HepG2 (cell line): ENCODE measurements around the gene ABCG2. TPM values are rescaled to one million over a fixed set of nuclear protein-coding genes. Genes with fewer than 3 reads are reported as not detected.

Experiments used
- ATAC-seq: fragments of 200-7000 bp; cut with Tn5 transposase; 3 replicates; pipeline ENCODE4 v1.9.1; 2020; ENCODE audit warnings: mild to moderate bottlenecking, moderate library complexity
- BruUV-seq: library from RNA; stranded (reverse); fragments of 400-500 nt; replicated peaks from 2 replicates; lab custom pipeline; 2021; lab: Mats Ljungman, UMichigan
- CTCF ChIA-PET: fragments of 300-600 bp; formaldehyde crosslinking; extraction: SDS; loops from one replicate; lab custom pipeline; 2021; ENCODE audit warnings: low total read pairs, inconsistent platforms, low intra/inter-chr PET ratio; lab: Yijun Ruan, JAX
- POLR2A ChIA-PET: fragments of 350-600 bp; sonication (Branson Sonifier 250); formaldehyde crosslinking; loops from one replicate; lab custom pipeline; 2020; ENCODE audit warnings: antibody characterized with exemption, inconsistent platforms; lab: Yijun Ruan, JAX
- DNase-seq: peaks from one replicate; pipeline ENCODE4 v3.0.0-alpha.2; 2015; ENCODE audit warnings: low spot score
- FAIRE-seq: peaks from 3 replicates; lab custom pipeline; 2011; peaks lifted over from hg19 to GRCh38; lab: Jason Lieb, UNC
- H2AFZ ChIP-seq: one replicate; pipeline ENCODE4 v1.6.1; 2011; ENCODE audit warnings: low read length, inconsistent platforms
- H3K27ac ChIP-seq: fragments of 300-600 bp; 3 replicates; pipeline ENCODE4 v1.8.0; 2011; ENCODE audit warnings: mixed run types, mild to moderate bottlenecking, mixed read lengths, low read length, inconsistent platforms; ENCODE audit not compliant: insufficient read depth; ENCODE audit errors: extremely low read length
- H3K27me3 ChIP-seq, 2 experiments: fragments of 200-600 bp in 1 of 2; 2 replicates in 1 of 2; 3 replicates in 1 of 2; pipeline versions ENCODE4 v1.6.0 to v1.8.0; 2011; ENCODE audit warnings: low read length in 2 of 2, mild to moderate bottlenecking in 2 of 2, moderate library complexity in 2 of 2, inconsistent platforms in 1 of 2; ENCODE audit not compliant: insufficient read depth in 2 of 2, control insufficient read depth in 1 of 2
- H3K36me3 ChIP-seq, 2 experiments: fragments of 200-600 bp in 1 of 2; replicated peaks in 1 of 2; 2 replicates in 1 of 2; 3 replicates in 1 of 2; pipeline versions ENCODE4 v1.5.1 to v1.8.0; 2011; ENCODE audit warnings: low read length in 2 of 2, inconsistent platforms in 1 of 2; ENCODE audit not compliant: insufficient read depth in 2 of 2, control insufficient read depth in 1 of 2
- H3K4me1 ChIP-seq: 2 replicates; pipeline ENCODE4 v1.5.1; 2012; ENCODE audit warnings: low read length, inconsistent platforms; ENCODE audit not compliant: insufficient read depth
- H3K4me2 ChIP-seq: 2 replicates; pipeline ENCODE4 v1.6.0; 2011; ENCODE audit warnings: low read depth, low read length, inconsistent platforms
- H3K4me3 ChIP-seq, 3 experiments: fragments of 200-600 bp in 1 of 3; sonication (generic), shearing (Covaris generic) in 1 of 3; replicated peaks in 1 of 3; 2 replicates each; pipeline ENCODE4 v1.5.1; 2011 to 2016; ENCODE audit warnings: low read length in 3 of 3, inconsistent platforms in 2 of 3, low read depth in 2 of 3, mild to moderate bottlenecking in 2 of 3, control low read depth in 1 of 3, mixed read lengths in 1 of 3; ENCODE audit not compliant: insufficient read depth in 1 of 3
- H3K79me2 ChIP-seq: one replicate; pipeline ENCODE4 v1.6.1; 2011; ENCODE audit warnings: low read length, inconsistent platforms; ENCODE audit not compliant: insufficient read depth
- H3K9ac ChIP-seq: 2 replicates; pipeline ENCODE4 v1.6.0; 2011; ENCODE audit warnings: mild to moderate bottlenecking, low read depth, low read length, inconsistent platforms; ENCODE audit not compliant: insufficient read depth
- H3K9me3 ChIP-seq: 2 replicates; pipeline ENCODE4 v1.5.1; 2012; ENCODE audit warnings: mild to moderate bottlenecking, low read length
- H4K20me1 ChIP-seq: 2 replicates; pipeline ENCODE4 v1.6.0; 2011; ENCODE audit warnings: inconsistent platforms, mild to moderate bottlenecking, low read length, moderate library complexity; ENCODE audit not compliant: insufficient read depth
- FOXP1 ChIP-seq, 2 experiments: fragments of 450-650 bp in 1 of 2; IDR thresholded peaks; 2 replicates each; pipeline ENCODE4 v1.6.1; 2017 to 2018; ENCODE audit warnings: antibody characterized with exemption in 1 of 2
- MEF2D ChIP-seq: sonication (generic); formaldehyde crosslinking; IDR thresholded peaks from 2 replicates; pipeline ENCODE4 v1.5.1; 2020; ENCODE audit warnings: mild to moderate bottlenecking, missing genetic modification reagents
- MIER3 ChIP-seq: IDR thresholded peaks from 2 replicates; pipeline ENCODE4 v1.6.1; 2016; ENCODE audit warnings: missing compliant biosample characterization, borderline replicate concordance
- NBN ChIP-seq: fragments of 450-650 bp; conservative IDR thresholded peaks from 2 replicates; pipeline ENCODE4 v1.6.1; 2017
- SIX1 ChIP-seq: sonication (generic); formaldehyde crosslinking; IDR thresholded peaks from 2 replicates; pipeline ENCODE4 v1.4.0; 2020; ENCODE audit warnings: missing genetic modification reagents, borderline replicate concordance
- ZNF44 ChIP-seq: sonication (generic); formaldehyde crosslinking; IDR thresholded peaks from 2 replicates; pipeline ENCODE4 v1.5.1; 2020; ENCODE audit warnings: mild to moderate bottlenecking, missing genetic modification reagents
- WGBS: methylation state at CpG from one replicate; pipeline ENCODE4 v1.1.6; 2017; ENCODE audit warnings: low lambda C conversion rate; 5-methylcytosine and 5-hydroxymethylcytosine counted together
- in situ Hi-C: cut with HindIII; loops from 2 replicates; pipeline ENCODE4 v1.10.0; 2017; ENCODE audit warnings: low pct_unique_long_range_greater_than_20kb; ENCODE audit not compliant: extremely low pct_ligation_motif_present
- intact Hi-C: fragments of 100-400 bp; cut with micrococcal nuclease; formaldehyde crosslinking; loops from one replicate; pipeline ENCODE4 v1.10.0; 2022; ENCODE audit not compliant: unreplicated experiment
- polyA plus RNA-seq, 8 experiments: library from polyadenylated mRNA; depleted of rRNA in 3 of 8; stranded (reverse) in 7 of 8; unstranded in 1 of 8; fragments of >200 nt; fragmentation: Illumina TruSeq in 4 of 8; extraction: Trizol in 4 of 8; gene quantifications; 2 replicates each; pipeline versions ENCODE4 v1.2.1 to v1.2.3, GENCODE V29; 2011 to 2016; ENCODE audit warnings: low read depth in 4 of 8, missing spikeins in 1 of 8, mixed read lengths in 1 of 8; ENCODE audit not compliant: insufficient read depth in 1 of 8
- total RNA-seq, 5 experiments: library from RNA; depleted of rRNA; stranded (reverse); fragments of >200 nt; fragmentation: Illumina TruSeq; extraction: Trizol; gene quantifications; 2 replicates each; pipeline ENCODE4 v1.2.3, GENCODE V29; 2016; ENCODE audit warnings: low read depth in 1 of 5
- TF ChIP-seq, protein P1 (sequence below): sonication (generic); formaldehyde crosslinking; IDR thresholded peaks from 2 replicates; pipeline ENCODE4 v1.8.1; 2022; ENCODE audit warnings: mild to moderate bottlenecking, missing genetic modification reagents
- TF ChIP-seq, protein P2 (sequence below): IDR thresholded peaks from 2 replicates; pipeline ENCODE4 v1.6.1; 2016; ENCODE audit warnings: missing compliant biosample characterization, missing genetic modification reagents, borderline replicate concordance

The ABCG2 gene
- total and polyA plus RNA-seq, 2 of the 13 experiments (the other 11 are each of a cell fraction or from before 2014, with no cell fraction given) = 10.0 to 15.7 TPM

DNA sequence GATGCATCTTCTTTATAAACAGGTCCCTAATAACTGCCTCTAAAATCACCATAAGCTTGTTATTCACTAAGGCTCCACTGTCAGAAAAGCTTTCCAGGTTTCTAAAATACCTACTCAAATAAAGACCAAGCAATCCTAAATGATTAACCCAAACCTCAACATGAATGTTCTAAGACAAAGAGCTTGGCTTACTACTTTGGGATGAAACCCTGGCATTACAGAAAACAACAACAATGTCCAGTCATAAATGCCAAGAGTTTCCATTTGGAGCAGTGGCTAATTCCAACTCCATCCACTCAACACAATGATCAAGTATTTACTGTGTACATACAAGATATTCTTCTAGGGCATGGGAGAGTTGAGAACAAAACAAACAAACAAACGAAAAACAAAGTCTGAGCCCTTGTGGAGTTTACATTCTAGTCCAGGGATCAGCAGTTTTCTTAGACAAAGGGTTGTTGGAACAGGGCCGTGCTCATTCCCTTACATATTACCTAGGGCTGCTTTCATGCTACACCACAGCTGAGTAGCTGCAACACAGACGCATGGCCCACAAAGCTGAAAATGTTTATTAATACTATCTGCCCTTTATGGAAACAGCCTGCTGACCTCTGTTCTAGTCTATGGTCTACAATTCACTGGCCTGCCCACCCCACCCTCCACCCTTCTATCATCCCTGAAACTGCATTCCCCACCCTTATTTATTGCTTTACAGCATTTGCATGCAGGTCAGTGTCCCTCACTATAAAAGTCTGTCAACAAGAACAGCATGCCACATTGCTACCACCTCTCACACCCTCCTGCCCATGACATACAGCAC lies 23.7 kb downstream of the ABCG2 start:
- no peaks in the 10 kb centered on the region for H4K20me1 ChIP-seq
- no peak overlapping the region for H3K4me2 ChIP-seq
- H3K79me2 ChIP-seq = no peaks in the 10 kb centered on the region
- no peak overlapping the region for H2AFZ ChIP-seq
- H3K27me3 ChIP-seq = no peaks in the 10 kb centered on the region
- H3K36me3 ChIP-seq = 0 out of 5 replicates have a peak, but pooled peaks cover 0 to 6% of the 10 kb centered on the region in 2 experiments
- TF ChIP-seq, protein P1, sequence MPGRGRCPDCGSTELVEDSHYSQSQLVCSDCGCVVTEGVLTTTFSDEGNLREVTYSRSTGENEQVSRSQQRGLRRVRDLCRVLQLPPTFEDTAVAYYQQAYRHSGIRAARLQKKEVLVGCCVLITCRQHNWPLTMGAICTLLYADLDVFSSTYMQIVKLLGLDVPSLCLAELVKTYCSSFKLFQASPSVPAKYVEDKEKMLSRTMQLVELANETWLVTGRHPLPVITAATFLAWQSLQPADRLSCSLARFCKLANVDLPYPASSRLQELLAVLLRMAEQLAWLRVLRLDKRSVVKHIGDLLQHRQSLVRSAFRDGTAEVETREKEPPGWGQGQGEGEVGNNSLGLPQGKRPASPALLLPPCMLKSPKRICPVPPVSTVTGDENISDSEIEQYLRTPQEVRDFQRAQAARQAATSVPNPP (CRISPR knock-in tag) = no peak
- TF ChIP-seq FOXP1 (IDR thresholded peaks at IDR 0.05) (no peak), FOXP1 (CRISPR knock-in tag; IDR thresholded peaks at IDR 0.05) (peak; percentile 29; the same call in 1 of the 2 replicates), ZNF44 (CRISPR knock-in tag) (no peak), SIX1 (CRISPR knock-in tag) (no peak), MEF2D (CRISPR knock-in tag) (no peak), NBN (no peak), MIER3 (CRISPR knock-in tag) (no peak)
- TF ChIP-seq, protein P2, sequence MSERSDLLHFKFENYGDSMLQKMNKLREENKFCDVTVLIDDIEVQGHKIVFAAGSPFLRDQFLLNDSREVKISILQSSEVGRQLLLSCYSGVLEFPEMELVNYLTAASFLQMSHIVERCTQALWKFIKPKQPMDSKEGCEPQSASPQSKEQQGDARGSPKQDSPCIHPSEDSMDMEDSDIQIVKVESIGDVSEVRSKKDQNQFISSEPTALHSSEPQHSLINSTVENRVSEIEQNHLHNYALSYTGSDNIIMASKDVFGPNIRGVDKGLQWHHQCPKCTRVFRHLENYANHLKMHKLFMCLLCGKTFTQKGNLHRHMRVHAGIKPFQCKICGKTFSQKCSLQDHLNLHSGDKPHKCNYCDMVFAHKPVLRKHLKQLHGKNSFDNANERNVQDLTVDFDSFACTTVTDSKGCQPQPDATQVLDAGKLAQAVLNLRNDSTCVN (CRISPR knock-in tag) = no peak
- FAIRE-seq (no peak), DNase-seq (no peak), ATAC-seq (no peak; the same call in 2 of the 3 replicates)
- WGBS = 54% methylated on average over 3 of the region's 3 CpGs
- no peak overlapping the region for H3K9ac ChIP-seq
- ChIA-PET CTCF (no interaction called here), POLR2A (no interaction called here)
- peaks cover 13% of the 10 kb centered on the region for H3K4me1 ChIP-seq
- no TSS peak for BruUV-seq
- intact Hi-C loops = no loop called here
- no peak overlapping the region for H3K27ac ChIP-seq
- H3K9me3 ChIP-seq = no peaks in the 10 kb centered on the region
- in situ Hi-C loops = no loop called here
- no peak overlapping the region for H3K4me3 ChIP-seq
